HCT116 (cell line): ENCODE data around the gene SEC24B. TPM values are rescaled to one million over a fixed set of nuclear protein-coding genes. Genes with fewer than 3 reads are reported as not detected.

Experiments
- ATAC-seq: fragments of 200-7000 bp; cut with Tn5 transposase; 2 replicates; pipeline ENCODE4 v1.9.1; 2020; ENCODE audit warnings: mild to moderate bottlenecking, moderate library complexity
- BruUV-seq: library from RNA; stranded (reverse); fragments of 400-500 nt; replicated peaks from 2 replicates; lab custom pipeline; 2021; lab: Mats Ljungman, UMichigan
- CTCF ChIA-PET: fragments of 300-600 bp; sonication (Branson Sonifier 250); formaldehyde crosslinking; loops from one replicate; lab custom pipeline; 2021; ENCODE audit warnings: antibody characterized with exemption; lab: Charles Lee
- POLR2A ChIA-PET: fragments of 300-600, 350-600 bp; sonication (Branson Sonifier 250); formaldehyde crosslinking; loops from one replicate; lab custom pipeline; 2021; ENCODE audit warnings: antibody characterized with exemption; lab: Charles Lee
- RAD21 ChIA-PET, 2 experiments: fragments of 300-600 bp; sonication (Branson Sonifier 250); formaldehyde crosslinking; loops; one replicate each; lab custom pipeline; 2023; ENCODE audit warnings: low total read pairs in 2 of 2; ENCODE audit not compliant: uncharacterized antibody in 2 of 2, unreplicated experiment in 2 of 2, low non-redundant PET in 1 of 2; lab: Charles Lee
- DNase-seq: peaks from one replicate; pipeline ENCODE4 v3.0.0-alpha.2; 2010; ENCODE audit warnings: low read depth, low spot score
- H2AFZ ChIP-seq: fragments of 200-600 bp; shearing (Covaris generic), sonication (generic); 2 replicates; pipeline ENCODE4 v1.6.1; 2017; ENCODE audit warnings: low read depth, mixed run types, mixed read lengths, antibody characterized with exemption, low read length; ENCODE audit not compliant: poor library complexity, severe bottlenecking
- H3K27ac ChIP-seq: 2 replicates; pipeline ENCODE4 v1.5.1; 2012; ENCODE audit warnings: low read depth, low read length
- H3K27me3 ChIP-seq: fragments of 200-600 bp; sonication (generic); 2 replicates; pipeline ENCODE4 v1.6.1; 2016; ENCODE audit warnings: mixed run types, low read length, mixed read lengths; ENCODE audit not compliant: insufficient read depth
- H3K36me3 ChIP-seq, 2 experiments: fragments of 200-500 bp in 1 of 2; fragments of 200-600 bp in 1 of 2; sonication (Bioruptor generic) in 1 of 2; sonication (generic) in 1 of 2; 2 replicates each; pipeline versions ENCODE4 v1.5.1 to v1.6.1; 2014 to 2016; ENCODE audit warnings: low read length in 2 of 2, inconsistent platforms in 1 of 2, mixed read lengths in 1 of 2, mixed run types in 1 of 2; ENCODE audit not compliant: insufficient read depth in 2 of 2, control insufficient read depth in 1 of 2
- H3K4me1 ChIP-seq, 2 experiments: fragments of 200-600 bp in 1 of 2; sonication (generic) in 1 of 2; 2 replicates each; pipeline versions ENCODE4 v1.5.1 to v1.6.1; 2012 to 2017; ENCODE audit warnings: low read length in 2 of 2, inconsistent platforms in 1 of 2, mild to moderate bottlenecking in 1 of 2, mixed read lengths in 1 of 2, mixed run types in 1 of 2, moderate library complexity in 1 of 2; ENCODE audit not compliant: insufficient read depth in 2 of 2, control insufficient read depth in 1 of 2
- H3K4me2 ChIP-seq: fragments of 200-600 bp; sonication (generic); 2 replicates; pipeline ENCODE4 v1.6.1; 2017; ENCODE audit warnings: mixed run types, low read length, mixed read lengths
- H3K4me3 ChIP-seq, 2 experiments: fragments of 200-600 bp in 1 of 2; sonication (generic) in 1 of 2; replicated peaks in 1 of 2; 2 replicates each; pipeline ENCODE4 v1.5.1; 2011 to 2016; ENCODE audit warnings: low read length in 2 of 2, control low read depth in 1 of 2, low read depth in 1 of 2, mild to moderate bottlenecking in 1 of 2, mixed read lengths in 1 of 2, mixed run types in 1 of 2
- H3K79me2 ChIP-seq: fragments of 200-600 bp; sonication (generic); 2 replicates; pipeline ENCODE4 v1.6.1; 2017; ENCODE audit warnings: mild to moderate bottlenecking, mixed run types, low read length, moderate library complexity, mixed read lengths; ENCODE audit not compliant: insufficient read depth
- H3K9ac ChIP-seq: fragments of 200-600 bp; sonication (generic); 2 replicates; pipeline ENCODE4 v1.6.1; 2016; ENCODE audit warnings: low read length, mixed read lengths
- H3K9me2 ChIP-seq: fragments of 200-600 bp; sonication (generic), shearing (Covaris generic); 2 replicates; pipeline ENCODE4 v1.6.1; 2017; ENCODE audit warnings: mixed run types, mild to moderate bottlenecking, moderate library complexity; ENCODE audit not compliant: insufficient read depth
- H3K9me3 ChIP-seq, 2 experiments: fragments of 200-500 bp in 1 of 2; fragments of 200-600 bp in 1 of 2; sonication (Bioruptor generic) in 1 of 2; sonication (generic) in 1 of 2; 2 replicates each; pipeline ENCODE4 v1.6.1; 2014 to 2017; ENCODE audit warnings: low read length in 2 of 2, mixed read lengths in 2 of 2, inconsistent platforms in 1 of 2, low read depth in 1 of 2, mild to moderate bottlenecking in 1 of 2, mixed run types in 1 of 2, moderate library complexity in 1 of 2; ENCODE audit not compliant: control insufficient read depth in 1 of 2, insufficient read depth in 1 of 2
- H4K20me1 ChIP-seq: fragments of 200-600 bp; sonication (generic), shearing (Covaris generic); 2 replicates; pipeline ENCODE4 v1.6.1; 2017; ENCODE audit warnings: mixed run types, mild to moderate bottlenecking, moderate library complexity; ENCODE audit not compliant: insufficient read depth
- ATF3 ChIP-seq: IDR thresholded peaks from 2 replicates; pipeline ENCODE4 v1.6.1; 2012
- EGR1 ChIP-seq: IDR thresholded peaks from 2 replicates; pipeline ENCODE4 v1.6.1; 2012; ENCODE audit warnings: low read depth
- FOSL1 ChIP-seq: IDR thresholded peaks from 2 replicates; pipeline ENCODE4 v1.6.1; 2012; ENCODE audit warnings: low read depth
- MAX ChIP-seq: IDR thresholded peaks from 2 replicates; pipeline ENCODE4 v1.6.1; 2012
- SRF ChIP-seq: IDR thresholded peaks from 2 replicates; pipeline ENCODE4 v1.6.1; 2012; ENCODE audit warnings: low read depth
- TCF7L2 ChIP-seq: IDR thresholded peaks from 2 replicates; pipeline ENCODE4 v1.7.0; 2011; ENCODE audit warnings: borderline replicate concordance, inconsistent platforms; ENCODE audit not compliant: insufficient read depth, insufficient read length; ENCODE audit errors: extremely low read depth
- YY1 ChIP-seq: IDR thresholded peaks from 2 replicates; pipeline ENCODE4 v1.6.1; 2011; ENCODE audit warnings: low read length, low read depth, moderate library complexity, mild to moderate bottlenecking; ENCODE audit not compliant: insufficient replicate concordance; ENCODE audit errors: extremely low read depth
- ZBTB33 ChIP-seq: IDR thresholded peaks from 2 replicates; pipeline ENCODE4 v1.6.1; 2011; ENCODE audit warnings: mild to moderate bottlenecking, low read length, moderate library complexity; ENCODE audit not compliant: insufficient replicate concordance; ENCODE audit errors: extremely low read depth
- ZNF274 ChIP-seq: fragments of 200-500 bp; sonication (Bioruptor generic); IDR thresholded peaks from 2 replicates; pipeline ENCODE4 v1.6.1; 2014; ENCODE audit warnings: mild to moderate bottlenecking, low read depth, low read length, inconsistent platforms
- intact Hi-C: fragments of 100-400 bp; cut with micrococcal nuclease; formaldehyde crosslinking; loops from 2 replicates; pipeline ENCODE4 v1.10.0; 2022
- total RNA-seq: library from RNA; stranded (reverse); gene quantifications from one replicate; pipeline ENCODE4 v1.2.1, GENCODE V29; 2021; ENCODE audit not compliant: unreplicated experiment

Gene SEC24B
- total RNA-seq, 1 experiment from 2014 or later: 33.0 TPM

GRCh38 chr4:109576462-109576861 is 142.8 kb downstream of the SEC24B start:
- TF ChIP-seq FOSL1 (no peak), TCF7L2 (no peak), EGR1 (no peak), ZNF274 (no peak), ATF3 (no peak), MAX (no peak), SRF (no peak), YY1 (no peak), ZBTB33 (no peak)
- TF ChIP-seq, all 23 proteins: peak for 0
- no peak overlapping the region for H3K27ac ChIP-seq
- H3K9ac ChIP-seq: no peak overlapping the region
- no peaks in the 10 kb centered on the region for H3K36me3 ChIP-seq
- no peaks in the 10 kb centered on the region for H3K79me2 ChIP-seq
- no peaks in the 10 kb centered on the region for H3K27me3 ChIP-seq
- ATAC-seq (no peak), DNase-seq (no peak)
- no peaks in the 10 kb centered on the region for H4K20me1 ChIP-seq
- ChIA-PET CTCF (no interaction called here), RAD21 (no interaction called here), POLR2A (no interaction called here)
- H2AFZ ChIP-seq: no peak overlapping the region
- H3K4me3 ChIP-seq: no peak overlapping the region
- no peaks in the 10 kb centered on the region for H3K9me2 ChIP-seq
- H3K4me1 ChIP-seq: peaks cover 0 to 7% of the 10 kb centered on the region in 2 experiments; a peak in 2 of 4 replicates
- no TSS peak for BruUV-seq
- intact Hi-C loops: no loop called here
- H3K9me3 ChIP-seq: no peaks in the 10 kb centered on the region
- H3K4me2 ChIP-seq: no peak overlapping the region
